ENCODE results near the gene GRIK5.

Gene GRIK5

DNA sequence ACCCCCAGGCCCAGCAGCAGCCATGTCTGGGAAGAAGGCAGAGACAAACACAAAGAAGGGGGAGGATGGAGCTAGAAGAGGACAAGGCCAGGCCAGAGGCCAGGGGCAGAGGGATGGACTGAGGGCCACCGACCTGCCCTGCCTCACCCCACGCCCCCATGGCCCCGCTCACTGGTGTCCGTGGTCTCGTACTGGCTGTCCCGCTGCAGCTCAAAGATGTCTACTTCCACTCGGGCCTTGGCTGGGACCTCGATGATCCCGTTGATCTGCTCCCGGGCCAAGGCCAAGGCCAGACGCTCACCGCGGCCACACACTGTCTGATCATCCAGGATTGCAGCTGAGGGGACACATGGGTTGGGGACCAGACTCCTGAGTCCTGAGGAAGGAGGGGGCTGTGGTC lies 5.0 kb downstream of the GRIK5 start:
- POLR2A ChIA-PET, result interaction anchor here (0.7 kb wide), 1 partner anchor 11 kb away, joined by 4 read pairs; the partner anchor contains the start of gene ZNF574
- CTCF ChIA-PET, result interaction anchor here (0.8 to 2.1 kb wide), 3 partner anchors 30 to 114 kb away, joined by 3 to 8 read pairs (median 3); no protein-coding TSS in a partner anchor
- no peak overlapping the region for H3K4me3 ChIP-seq (ENCODE audit: low read depth, low read length)
- no peak for DNase-seq (ENCODE audit: low read depth, low spot score)
- no peak for TF ChIP-seq CTCF (IDR thresholded peaks at IDR 0.05; ENCODE audit: insufficient read depth, low read length, missing control alignments)

DNA sequence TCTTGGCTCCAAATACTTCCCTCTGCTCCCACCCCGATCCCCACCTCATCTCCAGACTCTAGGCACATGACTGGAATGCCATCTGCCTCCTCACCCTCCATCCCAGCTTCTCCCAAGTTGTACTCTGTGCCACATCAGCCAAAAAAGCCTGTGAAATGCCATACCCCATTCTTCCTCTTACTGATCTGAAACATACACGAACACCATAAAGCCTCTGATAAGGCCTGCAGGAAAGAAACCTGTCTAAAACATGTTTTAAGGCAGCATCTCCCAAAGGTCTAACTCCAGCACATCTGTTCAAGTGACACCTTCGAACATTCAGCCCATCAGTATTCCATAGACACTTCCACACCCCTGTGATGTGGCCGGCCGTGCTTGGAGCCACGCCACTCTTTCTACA lies 5.6 kb downstream of the GRIK5 start:
- CTCF ChIA-PET, result interaction anchor here (1.2 to 2.1 kb wide), 2 partner anchors 29 to 31 kb away, joined by 3 to 8 read pairs; no protein-coding TSS in a partner anchor
- POLR2A ChIA-PET, result no interaction called here

GRCh38 chr19:42062381-42062780 lies 7.6 kb downstream of the GRIK5 start:
- no peak overlapping the region for H3K4me3 ChIP-seq (ENCODE audit: low read depth, low read length)
- TF ChIP-seq CTCF (IDR thresholded peaks at IDR 0.05; ENCODE audit: insufficient read depth, low read length, missing control alignments), result no peak
- DNase-seq (ENCODE audit: low read depth, low spot score), result no peak
- ChIA-PET POLR2A (no interaction called here), CTCF (no interaction called here)

More for the DNA sequence above, 5.6 kb downstream of the GRIK5 start:
- H3K4me3 ChIP-seq (ENCODE audit: low read depth, low read length), result no peak overlapping the region
- no peak for TF ChIP-seq CTCF (IDR thresholded peaks at IDR 0.05; ENCODE audit: insufficient read depth, low read length, missing control alignments)
- DNase-seq (ENCODE audit: low read depth, low spot score), result no peak

- ChIA-PET CTCF (interaction anchor here (1.1 to 1.2 kb wide), 2 partner anchors 13 to 25 kb away, joined by 3 to 7 read pairs; no protein-coding TSS in a partner anchor), POLR2A (interaction anchor here (1.0 kb wide), 1 partner anchor 11 kb away, joined by 3 read pairs; no protein-coding TSS in a partner anchor)
- DNase-seq (ENCODE audit: low read depth, low spot score), result no peak
- TF ChIP-seq CTCF (IDR thresholded peaks at IDR 0.05; ENCODE audit: insufficient read depth, low read length, missing control alignments), result no peak
- H3K4me3 ChIP-seq (ENCODE audit: low read depth, low read length), result no peak overlapping the region
These were observed 9.9 kb downstream of the GRIK5 start for GRCh38 chr19:42060117-42060516.

- CTCF ChIA-PET, result interaction anchor here (1.1 kb wide), 1 partner anchor 12 kb away, joined by 3 read pairs; no protein-coding TSS in a partner anchor
- no peak for TF ChIP-seq CTCF (IDR thresholded peaks at IDR 0.05; ENCODE audit: insufficient read depth, low read length, missing control alignments)
- POLR2A ChIA-PET, result no interaction called here
- no peak for DNase-seq (ENCODE audit: low read depth, low spot score)
- no peak overlapping the region for H3K4me3 ChIP-seq (ENCODE audit: low read depth, low read length)
These were observed 10.8 kb downstream of the GRIK5 start for GRCh38 chr19:42059196-42059595.

- ChIA-PET POLR2A (no interaction called here), CTCF (interaction anchor here (1.3 kb wide), 1 partner anchor 23 kb away, joined by 3 read pairs; no protein-coding TSS in a partner anchor)
These were observed 12.2 kb downstream of the GRIK5 start for GRCh38 chr19:42057846-42058245.

More at GRCh38 chr19:42057846-42058245, 12.2 kb downstream of the GRIK5 start:
- TF ChIP-seq CTCF (IDR thresholded peaks at IDR 0.05; ENCODE audit: insufficient read depth, low read length, missing control alignments), result no peak
- H3K4me3 ChIP-seq (ENCODE audit: low read depth, low read length), result no peak overlapping the region
- DNase-seq (ENCODE audit: low read depth, low spot score), result no peak
